GM18907 (cell line): ENCODE data around the gene GNAQ.

Source experiments
- ATAC-seq: cut with Tn5 transposase; IDR thresholded peaks from one replicate; pipeline ENCODE4 v1.9.1; 2021; ENCODE audit warnings: mild to moderate bottlenecking, moderate library complexity; ENCODE audit not compliant: unreplicated experiment

GNAQ gene

GRCh38 chr9:77949751-77950436 lies 81.7 kb downstream of the GNAQ start:
- no peak for ATAC-seq

- no peak for ATAC-seq
Observed at GRCh38 chr9:77947651-77948050, 84.0 kb downstream of the GNAQ start.

- ATAC-seq, result no peak
Observed at GRCh38 chr9:77946969-77947620, 84.5 kb downstream of the GNAQ start.

- no peak for ATAC-seq
Observed at GRCh38 chr9:77946296-77946695, 85.3 kb downstream of the GNAQ start.

GRCh38 chr9:77945798-77946197 lies 85.8 kb downstream of the GNAQ start:
- ATAC-seq, result no peak

- no peak for ATAC-seq
Observed at GRCh38 chr9:77944556-77945243, 86.9 kb downstream of the GNAQ start.

GRCh38 chr9:77943057-77943456 lies 88.6 kb downstream of the GNAQ start:
- ATAC-seq, result no peak

GRCh38 chr9:77939149-77939668 lies 92.4 kb downstream of the GNAQ start:
- ATAC-seq, result no peak

- no peak for ATAC-seq
Observed at GRCh38 chr9:77938163-77938562, 93.4 kb downstream of the GNAQ start.

GRCh38 chr9:77935974-77936373 lies 95.6 kb downstream of the GNAQ start:
- no peak for ATAC-seq

GRCh38 chr9:77935211-77935610 lies 96.4 kb downstream of the GNAQ start:
- no peak for ATAC-seq

GRCh38 chr9:77933976-77934375 lies 97.6 kb downstream of the GNAQ start:
- ATAC-seq, result no peak

GRCh38 chr9:77933019-77933418 lies 98.6 kb downstream of the GNAQ start:
- ATAC-seq, result no peak

GRCh38 chr9:77929942-77930341 lies 101.7 kb downstream of the GNAQ start:
- ATAC-seq, result no peak

GRCh38 chr9:77927265-77927664 lies 104.3 kb downstream of the GNAQ start:
- no peak for ATAC-seq

- no peak for ATAC-seq
Observed at GRCh38 chr9:77926371-77926878, 105.2 kb downstream of the GNAQ start.

- no peak for ATAC-seq
Observed at GRCh38 chr9:77922591-77922990, 109.0 kb downstream of the GNAQ start.

- ATAC-seq, result no peak
Observed at GRCh38 chr9:77917800-77918199, 113.8 kb downstream of the GNAQ start.

- ATAC-seq, result no peak
Observed at GRCh38 chr9:77916820-77917219, 114.8 kb downstream of the GNAQ start.

GRCh38 chr9:77916410-77916819 lies 115.2 kb downstream of the GNAQ start:
- peak; percentile 89 for ATAC-seq

GRCh38 chr9:77915744-77916143 lies 115.9 kb downstream of the GNAQ start:
- no peak for ATAC-seq
